Heart left ventricle (tissue), 16 donors: ENCODE results near the gene RNF150. TPM values are rescaled to one million over a fixed set of nuclear protein-coding genes. Genes with fewer than 3 reads are reported as not detected.

Source experiments
- ATAC-seq, 4 donors: fragments of 200-7000 bp; cut with Tn5 transposase; one replicate each; pipeline ENCODE4 v1.9.1; 2020 to 2022; ENCODE audit warnings: moderate library complexity in 4 of 4, mild to moderate bottlenecking in 3 of 4, moderate number of reproducible peaks in 1 of 4
- DNase-seq, 5 donors: peaks; one replicate each; pipeline ENCODE4 v3.0.0-alpha.2; 2020
- H3K27ac ChIP-seq, 12 donors: fragments of 200-600 bp; sonication (generic) in 4 of 12; one replicate each; pipeline versions ENCODE4 v1.5.0 to v1.8.0; 2016 to 2022; ENCODE audit warnings: mild to moderate bottlenecking in 2 of 12
- H3K27me3 ChIP-seq, 9 donors: fragments of 200-600 bp; sonication (generic) in 2 of 9; one replicate each; pipeline versions ENCODE4 v1.5.1 to v1.8.0; 2016 to 2022; ENCODE audit warnings: mild to moderate bottlenecking in 3 of 9
- H3K36me3 ChIP-seq, 9 donors: fragments of 200-600 bp; sonication (generic) in 2 of 9; one replicate each; pipeline versions ENCODE4 v1.5.0 to v1.8.0; 2018 to 2022; ENCODE audit warnings: mild to moderate bottlenecking in 2 of 9
- H3K4me1 ChIP-seq, 12 donors: fragments of 200-600 bp; sonication (generic) in 4 of 12; one replicate each; pipeline versions ENCODE4 v1.5.0 to v1.8.0; 2016 to 2022; ENCODE audit warnings: mild to moderate bottlenecking in 3 of 12
- H3K4me3 ChIP-seq, 12 donors: fragments of 200-600 bp; sonication (generic) in 4 of 12; one replicate each; pipeline versions ENCODE4 v1.5.0 to v1.8.0; 2017 to 2022; ENCODE audit warnings: mild to moderate bottlenecking in 9 of 12, moderate library complexity in 4 of 12
- H3K9me3 ChIP-seq, 12 donors: fragments of 200-600 bp; sonication (generic) in 4 of 12; one replicate each; pipeline versions ENCODE4 v1.5.0 to v1.8.0; 2016 to 2022; ENCODE audit warnings: mild to moderate bottlenecking in 1 of 12
- POLR2A ChIP-seq, 2 donors: fragments of 450-650 bp; IDR thresholded peaks; one replicate each; pipeline ENCODE4 v1.6.1; 2017; ENCODE audit warnings: antibody characterized with exemption in 2 of 2, mild to moderate bottlenecking in 2 of 2, moderate library complexity in 2 of 2
- WGBS, 4 donors: extraction: QIAGEN DNeasy Blood & Tissue Kit in 2 of 4; methylation state at CpG; one replicate each; pipeline versions ENCODE4 v1.1.5 to v1.1.7; 2013 to 2018; 5-methylcytosine and 5-hydroxymethylcytosine counted together
- intact Hi-C, 10 donors: fragments of 100-400 bp; cut with DNase I; formaldehyde crosslinking; loops; one replicate each; pipeline versions ENCODE4 v1.11.1 to v1.14.2; 2022
- polyA plus RNA-seq, 2 donors: library from polyadenylated mRNA; stranded (reverse); fragments of 200-250 nt; gene quantifications; one replicate each; pipeline ENCODE4 v1.2.3, GENCODE V29; 2013
- total RNA-seq, 9 donors: library from RNA; depleted of rRNA in 2 of 9; stranded (reverse); fragments of >200 nt in 2 of 9; fragmentation: NEBNext Ultra II Directional in 3 of 9; extraction: Animal tissue kit (Norgen Biotek cat#: 25700) in 3 of 9; gene quantifications; one replicate each; pipeline versions ENCODE4 v1.1.0 to v1.2.4, GENCODE V29; 2016 to 2023
- TF ChIP-seq, protein P1 (sequence below), 12 donors: fragments of 200-600 bp; sonication (generic) in 4 of 12; IDR thresholded peaks; one replicate each; pipeline versions ENCODE4 v1.5.0 to v1.8.0; 2018 to 2022; ENCODE audit warnings: antibody characterized with exemption in 12 of 12, mild to moderate bottlenecking in 5 of 12
- donor health status: ischemic (EF 13 %, LVEDD 7.1; RV severe dilation, severe dysfunction).
- donor health status: healthy with polysubstance abuse.
- donor health status: DM: no; HTN: yes; CAD: no.
- donor health status: DM: no; HTN: no; CAD: no.
- donor health status: ischemic (EF 25% LVEDD 6.9; RV normal size, moderate dysfunction).
- donor health status: ischemic (EF 25% LVEDD 5.7; RV mildly dilated, moderate dysfunction).
- donor health status: healthy.
- donor health status: DM: yes; HTN: yes; CAD: no.
- donor health status: ischemic (EF 35%, LVEDD 5.7; RV mildly dilated, moderate dysfunction).
- donor health status: nonischemic (EF 11% LVEDD 7.7; RV severe dilation, severe dysfunction).
- donor health status: DM: yes; HTN: yes; CAD: no.
- donor health status: PGD.
- donor health status: ischemic (EF 29% LVEDD 5.4; RV normal size, mild dysfunction).
- donor health status: nonischemic (EF 23%, LVEDD 6.1; RV moderate dilation, normal function).

The RNF150 gene
- total and polyA plus RNA-seq, 11 donors, result 11.9 to 146 (median 72.5) TPM

GRCh38 chr4:140887467-140887866, 245.8 kb downstream of the RNF150 start:
- Histone ChIP-seq H3K9me3 (peaks cover 0 to 14% (median 0%) of the 10 kb centered on the region in 12 donors), H3K4me1 (peaks cover 0 to 16% (median 3%) of the 10 kb centered on the region in 12 donors), H3K36me3 (peaks cover 0 to 3% (median 0%) of the 10 kb centered on the region in 9 donors), H3K27me3 (no peaks in the 10 kb centered on the region), H3K27ac (peak overlapping the region; percentile 4 to 70 (median 61)), H3K4me3 (no peak overlapping the region)
- no peak for DNase-seq
- intact Hi-C loops, result loop anchor here in 4 of 10 donors (2.0 to 10.0 kb wide), 4 partner anchors 45 to 245 kb away; partner anchors contain the start of gene RNF150 (in 2 of the 4)
- 39 to 62% (median 57%) methylated on average over 2 of the region's 2 CpGs for WGBS, 4 donors
- no peak for TF ChIP-seq POLR2A (IDR thresholded peaks at IDR 0.05)
- TF ChIP-seq, protein P1, sequence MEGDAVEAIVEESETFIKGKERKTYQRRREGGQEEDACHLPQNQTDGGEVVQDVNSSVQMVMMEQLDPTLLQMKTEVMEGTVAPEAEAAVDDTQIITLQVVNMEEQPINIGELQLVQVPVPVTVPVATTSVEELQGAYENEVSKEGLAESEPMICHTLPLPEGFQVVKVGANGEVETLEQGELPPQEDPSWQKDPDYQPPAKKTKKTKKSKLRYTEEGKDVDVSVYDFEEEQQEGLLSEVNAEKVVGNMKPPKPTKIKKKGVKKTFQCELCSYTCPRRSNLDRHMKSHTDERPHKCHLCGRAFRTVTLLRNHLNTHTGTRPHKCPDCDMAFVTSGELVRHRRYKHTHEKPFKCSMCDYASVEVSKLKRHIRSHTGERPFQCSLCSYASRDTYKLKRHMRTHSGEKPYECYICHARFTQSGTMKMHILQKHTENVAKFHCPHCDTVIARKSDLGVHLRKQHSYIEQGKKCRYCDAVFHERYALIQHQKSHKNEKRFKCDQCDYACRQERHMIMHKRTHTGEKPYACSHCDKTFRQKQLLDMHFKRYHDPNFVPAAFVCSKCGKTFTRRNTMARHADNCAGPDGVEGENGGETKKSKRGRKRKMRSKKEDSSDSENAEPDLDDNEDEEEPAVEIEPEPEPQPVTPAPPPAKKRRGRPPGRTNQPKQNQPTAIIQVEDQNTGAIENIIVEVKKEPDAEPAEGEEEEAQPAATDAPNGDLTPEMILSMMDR (IDR thresholded peaks at IDR 0.05), result no peak
- peak; percentile 86 to 91 (median 91) for ATAC-seq

GRCh38 chr4:140884431-140885058, 248.7 kb downstream of the RNF150 start:
- Histone ChIP-seq H3K4me1 (peaks cover 0 to 16% (median 3%) of the 10 kb centered on the region in 12 donors), H3K27me3 (no peaks in the 10 kb centered on the region), H3K27ac (peak overlapping the region in 1 of 12 donors; percentile 30), H3K36me3 (no peaks in the 10 kb centered on the region), H3K9me3 (peaks cover 0 to 32% (median 1%) of the 10 kb centered on the region in 12 donors), H3K4me3 (no peak overlapping the region)
- peak; percentile 47 to 72 (median 70) for ATAC-seq
- peak in 4 of 5 donors; percentile 39 to 60 (median 44) for DNase-seq
- intact Hi-C loops, result loop anchor here in 6 of 10 donors (1.0 to 10.0 kb wide), 7 partner anchors 22 to 249 kb away; partner anchors contain the start of gene RNF150 (in 3 of the 6)
- WGBS, 4 donors, result 45 to 49% (median 48%) methylated on average over 4 of the region's 4 CpGs
- no peak for TF ChIP-seq POLR2A (IDR thresholded peaks at IDR 0.05)
- TF ChIP-seq, protein P1 (IDR thresholded peaks at IDR 0.05), result peak; percentile 50 to 71 (median 61)

- H3K27ac ChIP-seq, result no peak overlapping the region
- no peak for TF ChIP-seq POLR2A (IDR thresholded peaks at IDR 0.05)
- TF ChIP-seq, protein P1 (IDR thresholded peaks at IDR 0.05), result no peak
- H3K4me3 ChIP-seq, result no peak overlapping the region
- peaks cover 0 to 16% (median under 1%) of the 10 kb centered on the region in 12 donors for H3K4me1 ChIP-seq
- no peaks in the 10 kb centered on the region for H3K27me3 ChIP-seq
- H3K9me3 ChIP-seq, result peaks cover 0 to 28% (median 0%) of the 10 kb centered on the region in 12 donors
- DNase-seq (no peak), ATAC-seq (no peak)
- intact Hi-C loops, result loop anchor here in 1 of 10 donors (5.0 kb wide), 1 partner anchor 255 kb away; the partner anchor contains the start of gene RNF150
- H3K36me3 ChIP-seq, result no peaks in the 10 kb centered on the region
Measured at GRCh38 chr4:140877781-140878180, 255.5 kb downstream of the RNF150 start.

DNA sequence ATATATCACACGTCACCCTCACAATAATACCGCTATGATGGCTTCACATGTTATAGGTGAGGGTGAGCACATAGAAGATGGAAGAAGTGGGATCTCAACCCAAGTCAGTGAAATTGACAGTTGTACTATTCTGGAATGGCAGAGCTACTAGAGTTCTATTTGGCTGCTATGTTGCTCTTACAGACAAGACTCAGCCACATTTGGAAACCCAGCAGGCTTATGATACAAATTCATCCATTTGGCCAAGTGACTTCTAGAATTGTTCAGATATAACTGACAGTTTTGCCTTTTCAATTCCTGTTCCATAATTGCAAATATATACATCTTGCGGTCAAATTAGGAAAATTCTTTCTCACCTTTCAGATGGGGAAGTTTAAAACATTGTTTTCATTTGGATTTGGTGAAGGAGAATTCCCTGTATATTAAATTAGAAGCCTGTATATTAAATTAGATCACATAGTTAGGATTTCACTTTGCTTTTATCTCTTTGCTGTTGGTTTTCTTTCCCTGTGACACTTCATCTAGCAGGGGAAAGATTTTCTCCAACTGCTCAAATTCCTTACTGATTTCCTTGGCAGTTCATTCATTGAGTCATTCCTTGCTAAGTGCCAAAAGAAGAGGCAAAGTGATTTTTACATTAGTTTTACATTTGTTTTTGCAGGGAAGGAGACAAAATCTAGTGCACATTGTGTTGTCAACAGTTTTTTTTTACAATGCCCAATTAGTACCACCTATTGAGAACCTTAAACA, 256.5 kb downstream of the RNF150 start:
- intact Hi-C loops, result loop anchor here in 1 of 10 donors (5.0 kb wide), 1 partner anchor 256 kb away; the partner anchor contains the start of gene RNF150
- H3K9me3 ChIP-seq, result peaks cover 0 to 28% (median 0%) of the 10 kb centered on the region in 12 donors
- no peaks in the 10 kb centered on the region for H3K27me3 ChIP-seq
- WGBS, 4 donors, result 90 to 94% (median 91%) methylated on average over 3 of the region's 3 CpGs
- H3K4me3 ChIP-seq, result no peak overlapping the region
- no peaks in the 10 kb centered on the region for H3K36me3 ChIP-seq
- peaks cover 0 to 16% (median 2%) of the 10 kb centered on the region in 12 donors for H3K4me1 ChIP-seq
- ATAC-seq, result no peak
- TF ChIP-seq, protein P1 (IDR thresholded peaks at IDR 0.05), result no peak
- no peak for TF ChIP-seq POLR2A (IDR thresholded peaks at IDR 0.05)
- peak overlapping the region in 1 of 12 donors; percentile 8 for H3K27ac ChIP-seq
- no peak for DNase-seq
